ENCODE results near the gene SLC6A6. TPM values are rescaled to one million over a fixed set of nuclear protein-coding genes. Genes with fewer than 3 reads are reported as not detected.
A peak's percentile ranks its signal among the peaks of the same experiment; 100 is the strongest.

SLC6A6 gene
- total and polyA plus RNA-seq, 2 experiments from 2014 or later, result 4.6 to 10.6 TPM

DNA sequence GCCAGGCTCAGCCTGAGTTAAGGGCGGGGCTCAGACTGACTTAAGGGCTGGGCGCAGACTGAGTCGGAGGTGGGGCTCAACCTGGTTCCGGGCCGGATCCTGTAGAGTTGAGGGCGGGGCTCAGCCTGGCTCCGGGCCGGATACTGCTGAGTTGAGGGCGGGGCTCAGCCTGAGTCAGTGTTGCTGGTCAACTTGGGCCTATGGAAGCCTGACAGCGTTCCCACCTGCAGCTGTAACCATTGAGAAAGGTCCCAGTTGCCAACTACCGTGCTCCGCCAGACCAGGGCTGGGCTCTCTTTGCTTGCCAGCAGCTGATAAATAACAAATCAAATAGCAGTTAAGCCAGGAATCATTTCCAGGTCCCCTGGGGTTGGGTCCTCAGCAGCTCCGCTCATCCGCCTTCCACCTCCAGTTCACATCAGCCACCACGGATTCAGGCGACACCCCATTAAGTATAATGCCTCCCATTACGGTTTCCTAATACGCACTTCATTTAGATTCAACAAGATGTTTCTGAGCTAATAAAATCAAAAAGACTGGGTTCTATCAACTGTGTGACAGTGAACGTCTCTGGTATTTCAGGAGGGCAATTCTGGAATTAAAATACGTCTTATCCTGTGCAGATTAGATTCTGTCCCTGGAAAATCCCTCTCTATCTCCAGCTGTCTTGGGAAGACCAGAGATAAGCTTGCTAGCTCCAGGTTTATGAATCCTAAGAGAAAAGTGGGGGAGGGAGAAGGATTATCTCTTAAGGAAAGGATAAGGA is 130.5 kb downstream of the SLC6A6 start:
- Histone ChIP-seq H3K4me3 (no peak overlapping the region), H3K4me1 (ENCODE audit: insufficient read depth) (no peaks in the 10 kb centered on the region), H3K9ac (no peak overlapping the region), H2AFZ (no peak overlapping the region), H4K20me1 (ENCODE audit: insufficient read depth) (no peaks in the 10 kb centered on the region), H3K4me2 (ENCODE audit: unreplicated experiment) (no peak overlapping the region), H3K27ac (no peak overlapping the region), H3K9me3 (ENCODE audit: low read depth) (no peaks in the 10 kb centered on the region), H3K79me2 (ENCODE audit: insufficient read depth) (no peaks in the 10 kb centered on the region), H3K27me3 (replicated peaks; ENCODE audit: insufficient read depth) (peaks cover 22% of the 10 kb centered on the region), H3K36me3 (ENCODE audit: low read depth) (no peaks in the 10 kb centered on the region), H3K9me2 (ENCODE audit: insufficient read depth) (no peaks in the 10 kb centered on the region), H3F3A (ENCODE audit: insufficient read depth) (no peaks in the 10 kb centered on the region)
- WGBS, 2 experiments (ENCODE audit: low coverage in 1 of 2, low lambda C conversion rate in 2 of 2, missing lambda C conversion rate in 2 of 2), result 51 to 52% methylated on average over 19 to 20 of the region's 20 CpGs
- DNase-seq, result peak; percentile 27
- no peak for TF ChIP-seq EZH2phosphoT487 (IDR thresholded peaks at IDR 0.05; ENCODE audit: insufficient read depth, low read depth)
- no peak for TF ChIP-seq EZH2 (IDR thresholded peaks at IDR 0.05; ENCODE audit: insufficient read depth, poor library complexity, severe bottlenecking)
- in situ Hi-C loops (cut with MboI), result no loop called here

DNA sequence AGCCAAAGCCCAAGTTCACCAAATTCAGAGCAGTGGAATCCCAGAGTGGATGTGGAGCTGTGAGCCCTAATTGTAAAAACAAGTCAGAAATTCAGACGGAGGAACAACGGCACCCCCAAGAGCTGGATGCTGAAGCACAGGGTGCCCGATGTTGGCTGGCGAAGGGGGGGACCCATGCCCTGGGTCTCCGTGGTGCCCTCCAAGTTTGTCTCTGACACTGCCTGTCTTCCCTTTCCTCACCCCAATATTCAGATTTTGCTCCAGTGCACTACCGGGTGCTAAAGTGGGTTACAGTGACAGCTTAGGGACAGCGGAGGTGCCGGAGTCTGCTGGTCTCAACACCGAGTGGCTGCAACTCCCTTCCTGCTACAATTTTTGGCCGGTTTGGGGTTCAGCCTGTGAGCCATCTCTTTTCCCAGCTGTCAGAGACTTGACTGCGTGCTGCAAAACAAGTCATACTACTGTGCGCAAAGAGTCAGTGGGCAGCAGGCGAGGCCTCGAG is 131.1 kb downstream of the SLC6A6 start:
- Histone ChIP-seq H3K9ac (no peak overlapping the region), H3K9me2 (ENCODE audit: insufficient read depth) (no peaks in the 10 kb centered on the region), H3F3A (ENCODE audit: insufficient read depth) (no peaks in the 10 kb centered on the region), H3K36me3 (ENCODE audit: low read depth) (no peaks in the 10 kb centered on the region), H3K4me3 (no peak overlapping the region), H3K79me2 (ENCODE audit: insufficient read depth) (no peaks in the 10 kb centered on the region), H4K20me1 (ENCODE audit: insufficient read depth) (no peaks in the 10 kb centered on the region), H3K27ac (no peak overlapping the region), H3K27me3 (replicated peaks; ENCODE audit: insufficient read depth) (peaks cover 22% of the 10 kb centered on the region), H3K4me2 (ENCODE audit: unreplicated experiment) (no peak overlapping the region), H2AFZ (no peak overlapping the region), H3K4me1 (ENCODE audit: insufficient read depth) (no peaks in the 10 kb centered on the region), H3K9me3 (ENCODE audit: low read depth) (no peaks in the 10 kb centered on the region)
- WGBS, 2 experiments (ENCODE audit: low coverage in 1 of 2, low lambda C conversion rate in 2 of 2, missing lambda C conversion rate in 2 of 2), result 74 to 78% methylated on average over 14 of the region's 14 CpGs
- in situ Hi-C loops (cut with MboI), result no loop called here
- no peak for DNase-seq
- TF ChIP-seq EZH2 (IDR thresholded peaks at IDR 0.05; ENCODE audit: insufficient read depth, poor library complexity, severe bottlenecking), result no peak
- TF ChIP-seq EZH2phosphoT487 (IDR thresholded peaks at IDR 0.05; ENCODE audit: insufficient read depth, low read depth), result no peak

DNA sequence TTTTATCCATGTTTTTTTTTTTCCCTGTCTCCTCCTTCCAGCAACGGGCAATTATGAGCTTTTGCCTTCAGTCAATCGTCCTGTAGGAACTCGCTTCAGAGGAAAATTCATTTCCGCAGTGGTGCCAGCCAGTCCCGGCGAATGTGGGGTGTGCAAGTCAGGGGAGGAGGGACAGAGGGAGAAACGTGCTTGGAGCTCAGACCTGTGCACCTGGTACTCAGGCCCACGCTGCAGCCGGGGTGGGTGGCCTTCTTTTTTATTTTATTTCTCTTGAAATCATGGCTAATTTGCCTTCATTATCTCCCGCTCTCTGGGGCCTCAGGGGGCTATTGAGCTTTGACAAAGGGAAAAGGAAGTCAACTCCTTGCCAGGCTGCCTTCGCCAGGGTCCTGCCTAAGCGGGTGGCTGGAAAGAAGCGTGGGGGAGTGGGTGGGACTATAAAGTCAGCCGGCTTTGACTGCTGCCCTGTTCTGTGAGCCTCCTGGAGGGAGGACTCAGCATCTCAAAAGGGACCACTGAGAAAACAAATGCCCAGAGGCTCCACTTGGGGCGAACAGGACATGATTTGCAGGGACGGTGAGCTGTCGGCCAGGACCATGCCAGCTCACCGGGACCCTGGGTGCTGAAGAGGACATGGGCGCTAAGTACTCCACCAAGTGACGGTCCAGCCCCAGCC is 132.2 kb downstream of the SLC6A6 start:
- 37 to 38% methylated on average over 20 of the region's 20 CpGs for WGBS, 2 experiments (ENCODE audit: low coverage in 1 of 2, low lambda C conversion rate in 2 of 2, missing lambda C conversion rate in 2 of 2)
- DNase-seq, result no peak

DNA sequence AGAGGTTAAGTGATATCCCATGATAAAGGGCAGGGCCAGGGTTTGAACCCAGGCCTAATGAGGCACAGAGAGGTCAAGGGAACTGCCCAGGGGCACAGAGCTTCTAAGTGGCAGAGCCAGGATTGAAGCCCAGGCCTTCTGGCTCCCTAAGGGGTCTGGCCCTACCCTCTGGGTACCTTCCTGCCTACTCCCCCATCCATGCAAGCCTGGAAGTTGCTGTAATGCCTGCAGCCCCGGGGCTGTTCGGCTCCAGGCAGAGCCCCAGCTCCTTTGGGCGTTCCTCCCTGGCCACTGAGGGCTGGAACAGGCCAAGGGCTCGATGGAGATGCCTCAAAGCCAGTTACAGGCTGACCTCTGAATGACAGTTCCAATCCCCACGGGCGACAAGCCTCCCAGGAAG is 133.2 kb downstream of the SLC6A6 start:
- Histone ChIP-seq H3K9me2 (ENCODE audit: insufficient read depth) (no peaks in the 10 kb centered on the region), H3K27me3 (replicated peaks; ENCODE audit: insufficient read depth) (peaks cover 18% of the 10 kb centered on the region), H3K4me2 (ENCODE audit: unreplicated experiment) (no peak overlapping the region), H3F3A (ENCODE audit: insufficient read depth) (no peaks in the 10 kb centered on the region), H3K36me3 (ENCODE audit: low read depth) (no peaks in the 10 kb centered on the region), H2AFZ (no peak overlapping the region), H3K9ac (no peak overlapping the region), H4K20me1 (ENCODE audit: insufficient read depth) (no peaks in the 10 kb centered on the region), H3K79me2 (ENCODE audit: insufficient read depth) (no peaks in the 10 kb centered on the region), H3K9me3 (ENCODE audit: low read depth) (no peaks in the 10 kb centered on the region), H3K4me3 (no peak overlapping the region), H3K27ac (no peak overlapping the region), H3K4me1 (ENCODE audit: insufficient read depth) (no peaks in the 10 kb centered on the region)
- no peak for DNase-seq
- TF ChIP-seq EZH2phosphoT487 (IDR thresholded peaks at IDR 0.05; ENCODE audit: insufficient read depth, low read depth) (no peak), EZH2 (IDR thresholded peaks at IDR 0.05; ENCODE audit: insufficient read depth, poor library complexity, severe bottlenecking) (no peak)
- WGBS, 2 experiments (ENCODE audit: low coverage in 1 of 2, low lambda C conversion rate in 2 of 2, missing lambda C conversion rate in 2 of 2), result 21 to 52% methylated on average over 6 of the region's 6 CpGs
- in situ Hi-C loops (cut with MboI), result no loop called here

More for the DNA sequence above, 132.2 kb downstream of the SLC6A6 start:
- in situ Hi-C loops (cut with MboI), result no loop called here
- H4K20me1 ChIP-seq (ENCODE audit: insufficient read depth), result no peaks in the 10 kb centered on the region
- no peaks in the 10 kb centered on the region for H3K79me2 ChIP-seq (ENCODE audit: insufficient read depth)
- no peaks in the 10 kb centered on the region for H3K4me1 ChIP-seq (ENCODE audit: insufficient read depth)
- no peak overlapping the region for H3K27ac ChIP-seq
- H3K36me3 ChIP-seq (ENCODE audit: low read depth), result no peaks in the 10 kb centered on the region
- no peak overlapping the region for H3K4me2 ChIP-seq (ENCODE audit: unreplicated experiment)
- TF ChIP-seq EZH2phosphoT487 (IDR thresholded peaks at IDR 0.05; ENCODE audit: insufficient read depth, low read depth) (no peak), EZH2 (IDR thresholded peaks at IDR 0.05; ENCODE audit: insufficient read depth, poor library complexity, severe bottlenecking) (no peak)
- no peak overlapping the region for H2AFZ ChIP-seq
- no peaks in the 10 kb centered on the region for H3F3A ChIP-seq (ENCODE audit: insufficient read depth)
- H3K4me3 ChIP-seq, result no peak overlapping the region
- H3K9me3 ChIP-seq (ENCODE audit: low read depth), result no peaks in the 10 kb centered on the region
- H3K9ac ChIP-seq, result no peak overlapping the region
- H3K27me3 ChIP-seq (replicated peaks; ENCODE audit: insufficient read depth), result peaks cover 18% of the 10 kb centered on the region
- H3K9me2 ChIP-seq (ENCODE audit: insufficient read depth), result no peaks in the 10 kb centered on the region
